Kidney epithelial cell (primary cell): ENCODE data around the gene SPOCK3. TPM values are rescaled to one million over a fixed set of nuclear protein-coding genes. Genes with fewer than 3 reads are reported as not detected.

Experiments used
- DNase-seq: peaks from one replicate; pipeline ENCODE4 v3.0.0-alpha.2; 2010; ENCODE audit warnings: low read depth
- H3K27me3 ChIP-seq: 2 replicates; pipeline ENCODE4 v1.6.0; 2011; ENCODE audit warnings: low read length; ENCODE audit not compliant: control insufficient read depth, insufficient read depth
- H3K36me3 ChIP-seq: 2 replicates; pipeline ENCODE4 v1.5.1; 2011; ENCODE audit warnings: low read length; ENCODE audit not compliant: control insufficient read depth, insufficient read depth
- H3K4me3 ChIP-seq: 2 replicates; pipeline ENCODE4 v1.5.1; 2011; ENCODE audit warnings: low read depth, mild to moderate bottlenecking, control low read depth, low read length
- total RNA-seq: library from RNA; depleted of rRNA; stranded (reverse); fragments of >200 nt; gene quantifications from 2 replicates; pipeline ENCODE4 v1.2.3, GENCODE V29; 2015
- TF ChIP-seq, protein P1 (sequence below): IDR thresholded peaks from 2 replicates; pipeline ENCODE4 v1.5.1; 2011; ENCODE audit warnings: mild to moderate bottlenecking, moderate library complexity, low read length, control low read depth, inconsistent platforms; ENCODE audit not compliant: insufficient read depth, poor library complexity, severe bottlenecking

The SPOCK3 gene
- total RNA-seq, 1 donor from 2014 or later: 1.4 TPM

DNA sequence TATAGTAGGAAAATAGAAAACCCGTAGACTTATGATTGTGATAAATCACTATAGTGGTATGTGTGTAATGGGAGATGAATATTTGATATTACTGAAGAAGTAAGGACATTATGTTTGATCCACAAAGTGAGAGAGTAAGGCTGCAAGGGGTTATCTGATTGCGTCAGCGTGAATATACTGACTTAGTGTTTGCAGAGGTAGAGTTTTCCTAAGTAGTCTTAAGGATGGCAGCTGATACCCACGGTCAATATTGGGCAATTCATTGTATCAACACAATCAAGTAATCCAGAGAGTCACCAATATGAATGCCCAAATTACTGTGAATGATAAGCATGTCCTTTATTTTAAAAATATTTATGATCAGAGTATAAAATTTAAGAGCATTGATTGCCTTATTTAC is 83.7 kb downstream of the SPOCK3 start:
- Histone ChIP-seq H3K27me3 (no peaks in the 10 kb centered on the region), H3K36me3 (no peaks in the 10 kb centered on the region), H3K4me3 (no peak overlapping the region)
- TF ChIP-seq, protein P1, sequence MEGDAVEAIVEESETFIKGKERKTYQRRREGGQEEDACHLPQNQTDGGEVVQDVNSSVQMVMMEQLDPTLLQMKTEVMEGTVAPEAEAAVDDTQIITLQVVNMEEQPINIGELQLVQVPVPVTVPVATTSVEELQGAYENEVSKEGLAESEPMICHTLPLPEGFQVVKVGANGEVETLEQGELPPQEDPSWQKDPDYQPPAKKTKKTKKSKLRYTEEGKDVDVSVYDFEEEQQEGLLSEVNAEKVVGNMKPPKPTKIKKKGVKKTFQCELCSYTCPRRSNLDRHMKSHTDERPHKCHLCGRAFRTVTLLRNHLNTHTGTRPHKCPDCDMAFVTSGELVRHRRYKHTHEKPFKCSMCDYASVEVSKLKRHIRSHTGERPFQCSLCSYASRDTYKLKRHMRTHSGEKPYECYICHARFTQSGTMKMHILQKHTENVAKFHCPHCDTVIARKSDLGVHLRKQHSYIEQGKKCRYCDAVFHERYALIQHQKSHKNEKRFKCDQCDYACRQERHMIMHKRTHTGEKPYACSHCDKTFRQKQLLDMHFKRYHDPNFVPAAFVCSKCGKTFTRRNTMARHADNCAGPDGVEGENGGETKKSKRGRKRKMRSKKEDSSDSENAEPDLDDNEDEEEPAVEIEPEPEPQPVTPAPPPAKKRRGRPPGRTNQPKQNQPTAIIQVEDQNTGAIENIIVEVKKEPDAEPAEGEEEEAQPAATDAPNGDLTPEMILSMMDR: no peak
- no peak for DNase-seq

DNA sequence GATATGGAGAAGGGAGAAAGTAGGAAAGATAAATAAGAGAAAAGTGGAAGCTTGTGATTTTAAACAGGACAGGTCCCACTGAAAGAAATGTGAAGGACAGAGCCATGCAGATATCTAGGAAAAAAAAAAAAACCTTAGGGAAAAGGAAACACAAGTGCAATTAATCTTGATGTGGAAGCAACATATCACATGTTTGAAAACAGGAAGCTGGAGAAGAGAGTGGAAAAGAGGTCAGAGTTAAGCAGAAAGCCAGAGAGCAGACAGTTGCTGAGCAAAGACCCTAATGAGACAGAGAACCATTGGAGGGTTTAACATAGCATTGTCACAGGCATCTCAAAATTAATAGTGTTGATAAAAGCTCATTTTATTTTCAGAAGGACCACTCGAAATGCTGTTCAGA is 89.7 kb downstream of the SPOCK3 start:
- no peak overlapping the region for H3K4me3 ChIP-seq
- no peaks in the 10 kb centered on the region for H3K27me3 ChIP-seq
- TF ChIP-seq, protein P1: no peak
- no peak for DNase-seq
- no peaks in the 10 kb centered on the region for H3K36me3 ChIP-seq

DNA sequence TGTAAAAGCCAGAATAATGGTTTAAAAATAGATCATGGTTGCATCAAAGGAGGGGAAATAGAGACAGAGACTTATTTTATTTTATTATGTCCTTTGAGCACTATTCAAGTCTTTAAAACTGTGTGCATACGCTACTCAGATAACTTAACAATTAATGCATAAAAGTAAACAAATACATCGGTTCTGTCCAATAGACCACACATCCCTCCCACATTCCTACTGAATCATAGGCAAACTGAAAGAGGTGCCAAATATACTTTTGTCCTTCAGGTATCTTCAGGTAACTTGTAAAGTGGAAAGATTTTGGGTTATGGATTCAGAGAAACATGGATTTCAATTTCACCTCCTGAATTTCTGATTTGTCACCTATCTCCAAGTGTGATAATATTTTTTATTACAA is 91.3 kb downstream of the SPOCK3 start:
- no peaks in the 10 kb centered on the region for H3K27me3 ChIP-seq

DNA sequence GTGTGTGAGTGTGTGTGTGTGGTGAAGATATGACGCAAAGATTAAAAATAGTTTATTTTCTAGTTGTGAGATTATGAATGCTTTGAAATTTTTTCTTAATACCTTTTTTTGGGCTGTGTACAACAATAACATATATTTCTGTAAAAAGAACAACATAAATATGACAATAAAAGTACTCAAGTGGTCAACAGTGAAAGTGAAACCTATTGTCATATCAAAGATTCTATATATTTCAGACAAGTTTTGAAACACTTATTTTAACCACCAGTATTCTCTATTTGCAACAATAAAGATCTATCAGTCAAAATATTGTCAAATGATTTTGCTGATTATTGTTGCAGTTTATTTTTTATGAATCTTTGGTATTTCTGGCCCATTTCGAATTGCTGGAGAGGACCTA is 98.0 kb downstream of the SPOCK3 start:
- DNase-seq: no peak
- Histone ChIP-seq H3K27me3 (no peaks in the 10 kb centered on the region), H3K36me3 (no peaks in the 10 kb centered on the region), H3K4me3 (no peak overlapping the region)
- TF ChIP-seq, protein P1: no peak

More for the DNA sequence above, 91.3 kb downstream of the SPOCK3 start:
- Histone ChIP-seq H3K4me3 (no peak overlapping the region), H3K36me3 (no peaks in the 10 kb centered on the region)
- TF ChIP-seq, protein P1: no peak
- no peak for DNase-seq

DNA sequence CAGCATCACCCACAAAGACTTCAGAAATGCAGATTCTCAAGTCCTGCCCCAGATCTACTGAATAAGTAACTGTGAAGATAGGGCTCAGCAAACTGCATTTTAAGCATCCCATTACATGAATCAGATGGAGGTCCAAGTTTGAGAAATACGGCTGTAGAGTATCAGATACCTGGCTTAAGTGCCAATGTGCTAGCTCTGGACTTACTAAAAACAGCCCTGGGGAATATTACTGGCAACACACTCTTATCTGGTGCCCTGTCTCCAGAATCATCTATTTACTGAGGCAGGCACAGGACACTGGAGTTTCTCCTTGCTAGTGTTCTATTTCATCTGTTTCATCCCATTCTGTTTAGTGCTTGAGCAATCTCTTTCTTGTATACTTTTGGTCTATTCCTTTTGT is 105.1 kb downstream of the SPOCK3 start:
- Histone ChIP-seq H3K36me3 (no peaks in the 10 kb centered on the region), H3K27me3 (no peaks in the 10 kb centered on the region), H3K4me3 (no peak overlapping the region)
- TF ChIP-seq, protein P1: no peak
- DNase-seq: no peak

DNA sequence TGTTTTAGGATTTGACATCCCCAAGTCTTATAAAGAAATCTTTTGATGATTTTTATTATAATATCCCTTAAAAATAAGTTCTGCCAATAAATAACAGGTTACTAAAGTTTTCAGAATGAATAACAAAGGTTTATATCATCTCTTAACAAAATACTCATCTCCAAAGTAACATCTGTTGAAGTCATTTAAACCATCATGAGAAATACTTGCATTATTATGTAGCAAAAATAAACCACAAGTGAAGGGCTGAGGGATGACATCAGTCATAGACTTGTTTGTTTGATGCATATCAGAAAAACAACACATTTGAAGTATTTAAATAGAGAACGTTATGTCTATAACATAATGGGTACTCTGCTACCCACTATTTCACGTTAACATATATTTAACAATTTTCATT is 114.9 kb downstream of the SPOCK3 start:
- DNase-seq: no peak
- TF ChIP-seq, protein P1: no peak
- no peaks in the 10 kb centered on the region for H3K27me3 ChIP-seq
- no peak overlapping the region for H3K4me3 ChIP-seq
- H3K36me3 ChIP-seq: no peaks in the 10 kb centered on the region
